WTC11 (cell line): ENCODE data around the gene DNASE1L3. TPM values are rescaled to one million over a fixed set of nuclear protein-coding genes. Genes with fewer than 3 reads are reported as not detected.
A peak's percentile ranks its signal among the peaks of the same experiment; 100 is the strongest.

Source experiments
- ATAC-seq: fragments of 200-7000 bp; cut with Tn5 transposase; 2 replicates; pipeline ENCODE4 v1.10.0; 2021; ENCODE audit warnings: mild to moderate bottlenecking, moderate library complexity
- CTCF ChIA-PET: fragments of 300-600 bp; sonication (Branson Sonifier 250); formaldehyde crosslinking; loops from one replicate; lab custom pipeline; 2021; ENCODE audit warnings: antibody characterized with exemption; lab: Charles Lee
- POLR2A ChIA-PET: fragments of 350-600 bp; sonication (Branson Sonifier 250); formaldehyde crosslinking; loops from one replicate; lab custom pipeline; 2021; ENCODE audit warnings: antibody characterized with exemption; lab: Charles Lee
- DNase-seq: peaks from one replicate; pipeline ENCODE4 v3.0.0; 2021; ENCODE audit warnings: low spot score
- H3K27ac Mint-ChIP-seq: 2 replicates; pipeline ENCODE4 v1.8.0; 2021; ENCODE audit warnings: mixed read lengths
- H3K27me3 Mint-ChIP-seq: 2 replicates; pipeline ENCODE4 v1.8.0; 2021; ENCODE audit warnings: low read depth, mild to moderate bottlenecking, moderate library complexity, mixed read lengths
- H3K36me3 Mint-ChIP-seq: 2 replicates; pipeline ENCODE4 v1.8.0; 2021; ENCODE audit warnings: mixed read lengths
- H3K4me1 Mint-ChIP-seq: 2 replicates; pipeline ENCODE4 v1.8.0; 2022; ENCODE audit warnings: mixed read lengths
- H3K4me3 Mint-ChIP-seq: 2 replicates; pipeline ENCODE4 v1.8.0; 2021; ENCODE audit warnings: mild to moderate bottlenecking, moderate library complexity, mixed read lengths
- H3K9me3 Mint-ChIP-seq: 2 replicates; pipeline ENCODE4 v1.8.0; 2021; ENCODE audit warnings: mixed read lengths
- CREB1 ChIP-seq: sonication (generic); formaldehyde crosslinking; IDR thresholded peaks from 2 replicates; pipeline ENCODE4 v1.8.0; 2023; ENCODE audit warnings: mild to moderate bottlenecking, missing genetic modification reagents
- ELF4 ChIP-seq: sonication (generic); formaldehyde crosslinking; IDR thresholded peaks from 2 replicates; pipeline ENCODE4 v1.8.1; 2022; ENCODE audit warnings: low read depth, mild to moderate bottlenecking, moderate library complexity, missing genetic modification reagents
- ESRRA ChIP-seq: sonication (generic); formaldehyde crosslinking; IDR thresholded peaks from 2 replicates; pipeline ENCODE4 v1.8.1; 2022; ENCODE audit warnings: mild to moderate bottlenecking, missing genetic modification reagents, borderline replicate concordance
- KAT7 ChIP-seq: sonication (generic); formaldehyde crosslinking; IDR thresholded peaks from 2 replicates; pipeline ENCODE4 v1.8.1; 2023; ENCODE audit warnings: missing genetic modification reagents, mild to moderate bottlenecking, borderline replicate concordance
- MXD4 ChIP-seq: fragments of 250-450 bp; sonication (Bioruptor Pico); IDR thresholded peaks from 2 replicates; pipeline ENCODE4 v1.8.0; 2021; ENCODE audit warnings: mild to moderate bottlenecking, moderate library complexity, borderline replicate concordance
- MYBL2 ChIP-seq: sonication (generic); formaldehyde crosslinking; IDR thresholded peaks from 2 replicates; pipeline ENCODE4 v1.8.1; 2023; ENCODE audit warnings: mild to moderate bottlenecking, moderate library complexity, missing genetic modification reagents
- NFYB ChIP-seq: sonication (generic); formaldehyde crosslinking; conservative IDR thresholded peaks from 2 replicates; pipeline ENCODE4 v1.8.0; 2022; ENCODE audit warnings: low read depth, missing genetic modification reagents
- OVOL2 ChIP-seq: fragments of 250-450 bp; sonication (Bioruptor Pico); IDR thresholded peaks from 2 replicates; pipeline ENCODE4 v1.9.0; 2021; ENCODE audit warnings: mild to moderate bottlenecking, borderline replicate concordance
- PRRX2 ChIP-seq: fragments of 250-450 bp; sonication (Bioruptor Pico); IDR thresholded peaks from 2 replicates; pipeline ENCODE4 v1.8.0; 2021; ENCODE audit warnings: mild to moderate bottlenecking
- SMAD3 ChIP-seq: sonication (generic); formaldehyde crosslinking; IDR thresholded peaks from 2 replicates; pipeline ENCODE4 v1.8.0; 2022; ENCODE audit warnings: missing genetic modification reagents, mild to moderate bottlenecking, borderline replicate concordance
- SOX15 ChIP-seq: fragments of 250-450 bp; sonication (Bioruptor Pico); IDR thresholded peaks from 2 replicates; pipeline ENCODE4 v1.9.0; 2021; ENCODE audit warnings: mild to moderate bottlenecking
- SP1 ChIP-seq: sonication (generic); formaldehyde crosslinking; conservative IDR thresholded peaks from 2 replicates; pipeline ENCODE4 v1.8.1; 2022; ENCODE audit warnings: missing genetic modification reagents
- TCF7 ChIP-seq: sonication (generic); formaldehyde crosslinking; IDR thresholded peaks from 2 replicates; pipeline ENCODE4 v1.8.0; 2022; ENCODE audit warnings: mild to moderate bottlenecking, low read depth, missing genetic modification reagents, moderate library complexity
- ZNF121 ChIP-seq: sonication (generic); formaldehyde crosslinking; IDR thresholded peaks from 2 replicates; pipeline ENCODE4 v1.8.0; 2023; ENCODE audit warnings: missing genetic modification reagents
- ZNF232 ChIP-seq: sonication (generic); formaldehyde crosslinking; IDR thresholded peaks from 2 replicates; pipeline ENCODE4 v1.8.0; 2022; ENCODE audit warnings: mild to moderate bottlenecking, missing genetic modification reagents
- ZNF263 ChIP-seq: sonication (generic); formaldehyde crosslinking; IDR thresholded peaks from 2 replicates; pipeline ENCODE4 v1.8.1; 2022; ENCODE audit warnings: low read depth, mild to moderate bottlenecking, moderate library complexity, missing genetic modification reagents
- ZNF317 ChIP-seq: sonication (generic); formaldehyde crosslinking; IDR thresholded peaks from 2 replicates; pipeline ENCODE4 v1.8.1; 2023; ENCODE audit warnings: low read depth, mild to moderate bottlenecking, moderate library complexity, missing genetic modification reagents, borderline replicate concordance
- total RNA-seq: library from RNA; stranded (reverse); gene quantifications from 3 replicates; pipeline ENCODE4 v1.2.3, GENCODE V29; 2021
- TF ChIP-seq, protein P1 (sequence below): sonication (generic); formaldehyde crosslinking; IDR thresholded peaks from 2 replicates; pipeline ENCODE4 v1.8.1; 2023; ENCODE audit warnings: mild to moderate bottlenecking, missing genetic modification reagents, moderate library complexity
- TF ChIP-seq, protein P2 (sequence below): sonication (generic); formaldehyde crosslinking; conservative IDR thresholded peaks from 2 replicates; pipeline ENCODE4 v1.8.1; 2022; ENCODE audit warnings: mild to moderate bottlenecking, missing genetic modification reagents
- TF ChIP-seq, protein P3 (sequence below): fragments of 250-450 bp; sonication (Bioruptor Pico); IDR thresholded peaks from 2 replicates; pipeline ENCODE4 v1.9.0; 2021; ENCODE audit warnings: moderate library complexity, mild to moderate bottlenecking, inconsistent platforms, borderline replicate concordance
- TF ChIP-seq, protein P4 (sequence below): sonication (generic); formaldehyde crosslinking; IDR thresholded peaks from 2 replicates; pipeline ENCODE4 v1.8.0; 2023; ENCODE audit warnings: mild to moderate bottlenecking, missing genetic modification reagents
- TF ChIP-seq, protein P5 (sequence below): sonication (generic); formaldehyde crosslinking; IDR thresholded peaks from 2 replicates; pipeline ENCODE4 v1.8.1; 2022; ENCODE audit warnings: missing genetic modification reagents, borderline replicate concordance

The DNASE1L3 gene
- total RNA-seq, 1 experiment from 2014 or later: not detected

DNA sequence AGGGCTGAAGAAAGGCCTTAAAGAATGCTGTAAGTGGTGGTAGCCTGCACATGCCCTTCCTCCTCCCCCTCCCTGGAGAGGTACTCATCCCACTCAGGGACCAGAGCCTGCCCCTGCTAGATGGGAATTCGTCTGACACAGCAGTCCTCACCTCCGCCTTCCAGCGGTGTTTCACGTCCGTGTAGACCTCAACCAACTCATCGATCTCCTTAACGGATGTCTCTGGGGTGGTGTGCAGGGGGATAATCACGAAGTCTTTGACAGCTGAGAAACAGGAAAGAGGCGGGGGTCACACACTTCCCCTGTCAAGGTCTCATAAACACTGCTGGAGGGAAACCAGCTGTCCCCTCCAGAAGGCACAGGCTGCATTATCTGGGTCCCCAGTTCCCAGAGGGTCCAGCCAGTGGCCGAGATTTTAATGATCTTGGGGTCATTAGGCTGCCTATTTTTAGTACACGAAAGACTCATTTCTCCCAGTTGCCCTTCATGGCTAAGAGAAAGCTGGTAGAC lies 9.9 kb downstream of the DNASE1L3 start:
- Mint-ChIP-seq H3K36me3 (no peaks in the 10 kb centered on the region), H3K4me3 (no peak overlapping the region), H3K27me3 (no peaks in the 10 kb centered on the region), H3K4me1 (no peaks in the 10 kb centered on the region), H3K9me3 (peaks cover 4% of the 10 kb centered on the region; the same call in 1 of the 2 replicates), H3K27ac (no peak overlapping the region)
- DNase-seq (no peak), ATAC-seq (no peak)
- CTCF ChIA-PET: interaction anchor here (0.6 to 1.8 kb wide), 4 partner anchors 16 to 105 kb away, joined by 3 to 14 read pairs (median 6); partner anchors contain the start of genes HTD2 and RPP14
- TF ChIP-seq ZNF121: no peak
- TF ChIP-seq MYBL2 (CRISPR knock-in tag): no peak
- TF ChIP-seq KAT7: no peak
- TF ChIP-seq SP1 (CRISPR knock-in tag): no peak
- POLR2A ChIA-PET: no interaction called here

DNA sequence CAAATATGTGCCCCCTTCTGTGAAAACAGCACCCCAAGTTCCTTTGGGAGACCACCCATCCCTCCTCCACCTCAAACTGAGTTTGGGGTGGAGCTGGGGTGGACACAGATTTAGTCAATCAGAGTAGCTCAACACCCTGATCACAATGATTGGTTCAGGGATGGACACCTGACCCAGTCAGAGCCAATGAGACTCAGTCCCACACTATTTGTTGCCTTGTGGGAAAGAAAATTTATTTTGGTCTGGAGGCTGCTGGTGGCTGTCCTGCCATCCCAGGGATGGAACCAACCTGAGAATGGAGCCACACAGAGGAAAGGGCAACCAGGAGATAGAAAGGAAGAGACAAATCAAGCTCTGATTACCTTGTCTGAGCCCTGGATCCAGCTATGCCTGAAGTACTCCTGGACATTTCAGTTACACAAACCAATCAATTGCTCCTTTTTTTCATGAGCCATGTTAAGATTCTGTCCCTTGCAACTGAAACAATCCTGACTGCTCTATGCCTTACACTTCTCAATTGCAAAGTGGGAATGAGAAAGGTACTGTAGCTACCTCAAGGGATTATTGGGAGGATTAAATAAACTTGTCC lies 10.6 kb downstream of the DNASE1L3 start:
- H3K9me3 Mint-ChIP-seq: peaks cover 4% of the 10 kb centered on the region; the same call in 1 of the 2 replicates
- ChIA-PET POLR2A (no interaction called here), CTCF (interaction anchor here (1.6 to 1.8 kb wide), 2 partner anchors 17 to 22 kb away, joined by 4 to 14 read pairs; no protein-coding TSS in a partner anchor)
- H3K36me3 Mint-ChIP-seq: no peaks in the 10 kb centered on the region
- no peak overlapping the region for H3K4me3 Mint-ChIP-seq
- no peaks in the 10 kb centered on the region for H3K27me3 Mint-ChIP-seq
- DNase-seq: no peak
- no peaks in the 10 kb centered on the region for H3K4me1 Mint-ChIP-seq
- H3K27ac Mint-ChIP-seq: no peak overlapping the region
- TF ChIP-seq ZNF263 (CRISPR knock-in tag): no peak
- no peak for TF ChIP-seq ZNF232 (CRISPR knock-in tag)
- TF ChIP-seq, protein P1, sequence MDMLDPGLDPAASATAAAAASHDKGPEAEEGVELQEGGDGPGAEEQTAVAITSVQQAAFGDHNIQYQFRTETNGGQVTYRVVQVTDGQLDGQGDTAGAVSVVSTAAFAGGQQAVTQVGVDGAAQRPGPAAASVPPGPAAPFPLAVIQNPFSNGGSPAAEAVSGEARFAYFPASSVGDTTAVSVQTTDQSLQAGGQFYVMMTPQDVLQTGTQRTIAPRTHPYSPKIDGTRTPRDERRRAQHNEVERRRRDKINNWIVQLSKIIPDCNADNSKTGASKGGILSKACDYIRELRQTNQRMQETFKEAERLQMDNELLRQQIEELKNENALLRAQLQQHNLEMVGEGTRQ: 0 out of 2 replicates have a peak, but pooled peaks have one; percentile 25
- TF ChIP-seq, protein P2, sequence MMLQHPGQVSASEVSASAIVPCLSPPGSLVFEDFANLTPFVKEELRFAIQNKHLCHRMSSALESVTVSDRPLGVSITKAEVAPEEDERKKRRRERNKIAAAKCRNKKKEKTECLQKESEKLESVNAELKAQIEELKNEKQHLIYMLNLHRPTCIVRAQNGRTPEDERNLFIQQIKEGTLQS (CRISPR knock-in tag): no peak
- TF ChIP-seq, protein P3, sequence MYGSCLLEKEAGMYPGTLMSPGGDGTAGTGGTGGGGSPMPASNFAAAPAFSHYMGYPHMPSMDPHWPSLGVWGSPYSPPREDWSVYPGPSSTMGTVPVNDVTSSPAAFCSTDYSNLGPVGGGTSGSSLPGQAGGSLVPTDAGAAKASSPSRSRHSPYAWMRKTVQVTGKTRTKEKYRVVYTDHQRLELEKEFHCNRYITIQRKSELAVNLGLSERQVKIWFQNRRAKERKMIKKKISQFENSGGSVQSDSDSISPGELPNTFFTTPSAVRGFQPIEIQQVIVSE: no peak
- 0 out of 2 replicates have a peak, but pooled peaks have one; percentile 11 for TF ChIP-seq NFYB
- ATAC-seq: no peak

DNA sequence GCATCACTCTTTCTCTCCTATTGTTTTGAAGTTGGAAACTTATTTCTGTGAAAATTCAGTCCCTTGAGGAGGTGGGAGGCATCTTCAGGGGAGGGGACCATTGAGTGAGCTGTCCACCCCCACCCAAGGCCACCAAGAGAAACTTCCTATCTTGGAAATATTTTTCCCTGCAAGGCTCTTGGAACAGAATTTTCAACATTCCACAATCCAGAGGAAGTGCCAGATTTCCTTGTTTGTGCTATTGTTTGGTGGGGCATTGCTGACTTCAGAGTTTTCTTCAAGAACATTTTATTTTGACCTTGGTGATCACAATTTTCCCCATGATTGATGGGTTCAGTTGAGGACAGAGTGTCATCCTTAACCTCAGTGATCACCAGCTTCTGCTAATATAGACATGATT lies 12.0 kb downstream of the DNASE1L3 start:
- ChIA-PET CTCF (interaction anchor here (1.0 kb wide), 1 partner anchor 19 kb away, joined by 5 read pairs; no protein-coding TSS in a partner anchor), POLR2A (no interaction called here)
- no peak for ATAC-seq
- Mint-ChIP-seq H3K36me3 (no peaks in the 10 kb centered on the region), H3K27ac (no peak overlapping the region), H3K4me1 (no peaks in the 10 kb centered on the region), H3K9me3 (peaks cover 4% of the 10 kb centered on the region; the same call in 1 of the 2 replicates), H3K27me3 (no peaks in the 10 kb centered on the region), H3K4me3 (no peak overlapping the region)
- no peak for DNase-seq
- TF ChIP-seq TCF7: no peak
- no peak for TF ChIP-seq PRRX2 (CRISPR knock-in tag)

DNA sequence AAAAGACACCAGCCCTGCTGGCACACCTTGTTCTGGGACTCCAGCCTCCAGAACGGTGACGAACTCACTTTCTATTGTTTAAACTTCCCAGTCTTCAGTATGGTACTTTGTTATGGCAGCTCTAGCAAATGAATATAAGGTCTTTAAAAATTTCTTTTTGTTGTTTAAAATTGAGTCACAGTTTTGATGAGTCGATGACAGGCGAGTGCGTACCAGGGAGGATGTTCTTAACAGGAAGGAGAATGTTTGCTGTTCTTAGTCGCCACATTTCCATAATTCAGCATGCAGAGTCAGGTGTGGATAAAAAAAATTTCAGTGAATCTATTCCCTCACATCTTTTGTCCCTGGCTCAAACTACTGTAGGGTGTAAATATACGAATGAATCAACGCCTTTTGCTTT lies 12.4 kb downstream of the DNASE1L3 start:
- H3K4me1 Mint-ChIP-seq: no peaks in the 10 kb centered on the region
- peaks cover 4% of the 10 kb centered on the region; the same call in 1 of the 2 replicates for H3K9me3 Mint-ChIP-seq
- CTCF ChIA-PET: interaction anchor here (2.7 kb wide), 1 partner anchor 11 kb away, joined by 15 read pairs; no protein-coding TSS in a partner anchor
- ATAC-seq: no peak
- no peak overlapping the region for H3K4me3 Mint-ChIP-seq
- no peak for DNase-seq
- no peak overlapping the region for H3K27ac Mint-ChIP-seq
- H3K36me3 Mint-ChIP-seq: no peaks in the 10 kb centered on the region
- no peaks in the 10 kb centered on the region for H3K27me3 Mint-ChIP-seq
- POLR2A ChIA-PET: no interaction called here
- no peak for TF ChIP-seq MXD4 (CRISPR knock-in tag)
- no peak for TF ChIP-seq OVOL2 (CRISPR knock-in tag)
- TF ChIP-seq SOX15 (CRISPR knock-in tag): no peak
- TF ChIP-seq, protein P4, sequence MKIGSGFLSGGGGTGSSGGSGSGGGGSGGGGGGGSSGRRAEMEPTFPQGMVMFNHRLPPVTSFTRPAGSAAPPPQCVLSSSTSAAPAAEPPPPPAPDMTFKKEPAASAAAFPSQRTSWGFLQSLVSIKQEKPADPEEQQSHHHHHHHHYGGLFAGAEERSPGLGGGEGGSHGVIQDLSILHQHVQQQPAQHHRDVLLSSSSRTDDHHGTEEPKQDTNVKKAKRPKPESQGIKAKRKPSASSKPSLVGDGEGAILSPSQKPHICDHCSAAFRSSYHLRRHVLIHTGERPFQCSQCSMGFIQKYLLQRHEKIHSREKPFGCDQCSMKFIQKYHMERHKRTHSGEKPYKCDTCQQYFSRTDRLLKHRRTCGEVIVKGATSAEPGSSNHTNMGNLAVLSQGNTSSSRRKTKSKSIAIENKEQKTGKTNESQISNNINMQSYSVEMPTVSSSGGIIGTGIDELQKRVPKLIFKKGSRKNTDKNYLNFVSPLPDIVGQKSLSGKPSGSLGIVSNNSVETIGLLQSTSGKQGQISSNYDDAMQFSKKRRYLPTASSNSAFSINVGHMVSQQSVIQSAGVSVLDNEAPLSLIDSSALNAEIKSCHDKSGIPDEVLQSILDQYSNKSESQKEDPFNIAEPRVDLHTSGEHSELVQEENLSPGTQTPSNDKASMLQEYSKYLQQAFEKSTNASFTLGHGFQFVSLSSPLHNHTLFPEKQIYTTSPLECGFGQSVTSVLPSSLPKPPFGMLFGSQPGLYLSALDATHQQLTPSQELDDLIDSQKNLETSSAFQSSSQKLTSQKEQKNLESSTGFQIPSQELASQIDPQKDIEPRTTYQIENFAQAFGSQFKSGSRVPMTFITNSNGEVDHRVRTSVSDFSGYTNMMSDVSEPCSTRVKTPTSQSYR (CRISPR knock-in tag): no peak
- TF ChIP-seq CREB1: no peak
- TF ChIP-seq ESRRA: no peak
- TF ChIP-seq SMAD3 (CRISPR knock-in tag): no peak
- TF ChIP-seq, protein P5, sequence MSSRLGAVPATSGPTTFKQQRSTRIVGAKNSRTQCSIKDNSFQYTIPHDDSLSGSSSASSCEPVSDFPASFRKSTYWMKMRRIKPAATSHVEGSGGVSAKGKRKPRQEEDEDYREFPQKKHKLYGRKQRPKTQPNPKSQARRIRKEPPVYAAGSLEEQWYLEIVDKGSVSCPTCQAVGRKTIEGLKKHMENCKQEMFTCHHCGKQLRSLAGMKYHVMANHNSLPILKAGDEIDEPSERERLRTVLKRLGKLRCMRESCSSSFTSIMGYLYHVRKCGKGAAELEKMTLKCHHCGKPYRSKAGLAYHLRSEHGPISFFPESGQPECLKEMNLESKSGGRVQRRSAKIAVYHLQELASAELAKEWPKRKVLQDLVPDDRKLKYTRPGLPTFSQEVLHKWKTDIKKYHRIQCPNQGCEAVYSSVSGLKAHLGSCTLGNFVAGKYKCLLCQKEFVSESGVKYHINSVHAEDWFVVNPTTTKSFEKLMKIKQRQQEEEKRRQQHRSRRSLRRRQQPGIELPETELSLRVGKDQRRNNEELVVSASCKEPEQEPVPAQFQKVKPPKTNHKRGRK: no peak
- TF ChIP-seq, protein P2 (CRISPR knock-in tag): no peak
- no peak for TF ChIP-seq ZNF317
- TF ChIP-seq ELF4 (CRISPR knock-in tag): no peak
